Ishikawa (cell line): Measurements from ENCODE around the gene AMZ1.

Experiments used
- CREB1 ChIP-seq: IDR thresholded peaks from 2 replicates; pipeline ENCODE4 v1.6.1; 2012; ENCODE audit warnings: low read depth
- EGR1 ChIP-seq: IDR thresholded peaks from 2 replicates; pipeline ENCODE4 v1.6.1; 2012
- EP300 ChIP-seq: IDR thresholded peaks from 2 replicates; pipeline ENCODE4 v1.6.1; 2012; ENCODE audit warnings: borderline replicate concordance
- NFIC ChIP-seq: IDR thresholded peaks from 2 replicates; pipeline ENCODE4 v1.6.1; 2012
- REST ChIP-seq: IDR thresholded peaks from 2 replicates; pipeline ENCODE4 v1.6.1; 2012; ENCODE audit warnings: low read depth, mild to moderate bottlenecking
- TAF1 ChIP-seq: IDR thresholded peaks from 2 replicates; pipeline ENCODE4 v1.6.1; 2012; ENCODE audit warnings: low read depth, mild to moderate bottlenecking
- TCF12 ChIP-seq: IDR thresholded peaks from 2 replicates; pipeline ENCODE4 v1.6.1; 2012; ENCODE audit warnings: low read depth

GRCh38 chr7:2738766-2739549 is 51.0 kb downstream of the AMZ1 start:
- TF ChIP-seq EP300 (no peak), TCF12 (no peak), EGR1 (no peak), REST (no peak), NFIC (no peak), CREB1 (no peak), TAF1 (no peak)
